Measurements from ENCODE around the gene NOL9.

Gene NOL9

DNA sequence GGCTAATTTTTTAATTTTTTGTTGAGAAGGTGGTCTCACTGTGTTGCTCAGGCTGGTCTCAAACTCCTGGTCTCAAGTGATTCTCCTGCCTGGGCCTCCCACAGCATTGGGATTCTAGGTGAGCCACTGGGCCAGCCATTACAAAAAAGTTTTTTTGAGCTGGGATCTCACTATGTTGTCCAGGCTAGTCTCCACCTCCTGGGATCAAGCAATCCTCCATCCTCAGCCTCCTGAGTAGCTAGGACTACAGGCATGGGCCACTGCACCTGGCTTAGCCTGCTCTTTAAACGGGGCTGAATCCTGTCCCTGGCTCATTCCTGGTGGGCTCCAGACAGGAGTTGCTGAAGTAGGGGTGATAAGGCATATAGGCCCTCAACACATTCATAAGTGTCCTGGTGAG, 3.3 kb upstream of the NOL9 start:
- Histone ChIP-seq H3K9me3 (replicated peaks in 1 of 2; ENCODE audit: control insufficient read depth in 2 of 2, insufficient read depth in 1 of 2, low read depth in 1 of 2, low read length in 2 of 2) (peaks cover 0 to 4% of the 10 kb centered on the region in 2 donors), H2BK12ac (ENCODE audit: low read length) (no peak overlapping the region), H3K23ac (ENCODE audit: low read depth, low read length, poor library complexity) (no peak overlapping the region), H4K91ac (ENCODE audit: low read depth, low read length, poor library complexity) (no peak overlapping the region), H2AFZ (ENCODE audit: low read length) (no peak overlapping the region), H2AK5ac (ENCODE audit: low read depth, low read length) (no peak overlapping the region), H3K4ac (ENCODE audit: low read length) (no peak overlapping the region), H3K4me2 (ENCODE audit: insufficient read depth, low read length, poor library complexity, severe bottlenecking) (no peak overlapping the region), H3K36me3 (replicated peaks in 1 of 2; ENCODE audit: control insufficient read depth in 2 of 2, insufficient read depth in 2 of 2, low read length in 2 of 2) (no peaks in the 10 kb centered on the region), H3K9ac (ENCODE audit: low read depth, low read length, poor library complexity) (no peak overlapping the region), H4K8ac (ENCODE audit: low read depth, low read length) (no peak overlapping the region), H3K27me3 (ENCODE audit: control insufficient read depth in 3 of 3, insufficient read depth in 3 of 3, low read depth in 1 of 3, low read length in 3 of 3) (no peaks in the 10 kb centered on the region), H3K4me3 (ENCODE audit: low read length in 2 of 2) (no peak overlapping the region), H3K27ac (replicated peaks; ENCODE audit: low read length) (no peak overlapping the region), H3K18ac (ENCODE audit: low read length) (no peak overlapping the region), H3K4me1 (ENCODE audit: control insufficient read depth in 2 of 2, insufficient read depth in 1 of 2, low read depth in 1 of 2, low read length in 2 of 2) (peaks cover 3 to 8% of the 10 kb centered on the region in 2 donors), H2BK120ac (ENCODE audit: low read depth, low read length) (no peak overlapping the region), H2BK5ac (ENCODE audit: low read length) (peak overlapping the region; percentile 19), H2BK15ac (ENCODE audit: low read length) (no peak overlapping the region), H3K14ac (ENCODE audit: low read length) (no peak overlapping the region), H3K79me1 (ENCODE audit: low read depth, low read length) (peaks cover 10% of the 10 kb centered on the region)
- no peak for DNase-seq (ENCODE audit: low spot score)
- no CpG with 5 or more reads among the region's 1 CpG for WGBS, 2 donors (ENCODE audit: extremely low coverage in 2 of 2, insufficient read length in 2 of 2, insufficient replicate concordance in 1 of 2)

DNA sequence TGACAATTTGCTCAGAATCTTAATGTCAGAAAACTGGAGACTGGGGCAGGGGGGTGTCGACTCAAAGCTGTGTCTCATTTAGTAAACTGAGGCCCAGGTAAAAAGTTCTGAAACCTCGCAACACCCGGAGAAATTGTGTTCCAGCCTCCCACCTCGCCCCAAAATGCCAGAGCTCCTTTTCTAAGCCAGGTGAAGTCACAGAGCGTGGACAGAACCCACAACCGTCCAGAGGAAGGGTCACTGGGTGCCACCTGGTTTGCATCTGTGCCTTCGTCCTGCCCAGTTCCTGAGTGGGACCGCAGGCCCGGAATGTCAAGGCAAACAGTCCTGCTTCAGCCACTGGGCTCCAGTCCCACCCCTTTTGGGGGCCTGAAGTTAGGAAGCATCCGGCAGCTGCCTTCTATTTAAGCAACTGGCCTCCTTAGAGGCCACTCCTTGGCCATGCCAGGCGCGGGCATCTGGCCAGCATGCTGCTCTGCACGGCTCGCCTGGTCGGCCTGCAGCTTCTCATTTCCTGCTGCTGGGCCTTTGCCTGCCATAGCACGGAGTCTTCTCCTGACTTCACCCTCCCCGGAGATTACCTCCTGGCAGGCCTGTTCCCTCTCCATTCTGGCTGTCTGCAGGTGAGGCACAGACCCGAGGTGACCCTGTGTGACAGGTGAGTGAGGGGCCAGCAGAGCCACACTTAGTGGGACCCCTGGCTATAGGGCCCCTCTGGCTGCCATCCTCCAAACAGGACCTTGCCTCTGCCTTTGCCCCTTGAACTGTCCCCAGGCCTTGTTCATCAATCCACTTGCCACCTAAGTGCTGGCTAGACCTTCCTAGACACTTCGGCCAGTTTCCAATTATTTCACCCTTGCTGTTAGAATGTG, 830 bp upstream of the NOL9 start, which contains the start of gene TAS1R1:
TSS of gene TAS1R1 (plus strand) at position 401 of the 872 bp plus-strand sequence. CDS start at position 468, 67 bp downstream.
- Histone ChIP-seq H2BK12ac (ENCODE audit: low read length) (no peak within 1 kb of the TSS), H3K9ac (ENCODE audit: low read depth, low read length, poor library complexity) (peak within 1 kb of the TSS; percentile 94), H2AK5ac (ENCODE audit: low read depth, low read length) (peak within 1 kb of the TSS; percentile 99), H3K27me3 (ENCODE audit: control insufficient read depth in 3 of 3, insufficient read depth in 3 of 3, low read depth in 1 of 3, low read length in 3 of 3) (no peaks in the 10 kb centered on the region), H3K4me3 (ENCODE audit: low read length in 2 of 2) (peak within 1 kb of the TSS; percentile 88 to 98), H3K4me2 (ENCODE audit: insufficient read depth, low read length, poor library complexity, severe bottlenecking) (peak within 1 kb of the TSS; percentile 20), H3K36me3 (replicated peaks in 1 of 2; ENCODE audit: control insufficient read depth in 2 of 2, insufficient read depth in 2 of 2, low read length in 2 of 2) (peaks cover 3 to 12% of the 10 kb centered on the region in 2 donors), H3K18ac (ENCODE audit: low read length) (peak within 1 kb of the TSS; percentile 98), H3K27ac (replicated peaks; ENCODE audit: low read length) (no peak within 1 kb of the TSS), H4K91ac (ENCODE audit: low read depth, low read length, poor library complexity) (no peak within 1 kb of the TSS), H2BK120ac (ENCODE audit: low read depth, low read length) (peak within 1 kb of the TSS; percentile 72), H2BK5ac (ENCODE audit: low read length) (peak within 1 kb of the TSS; percentile 87), H3K4me1 (ENCODE audit: control insufficient read depth in 2 of 2, insufficient read depth in 1 of 2, low read depth in 1 of 2, low read length in 2 of 2) (peaks cover 3 to 8% of the 10 kb centered on the region in 2 donors), H3K4ac (ENCODE audit: low read length) (no peak within 1 kb of the TSS), H4K8ac (ENCODE audit: low read depth, low read length) (peak within 1 kb of the TSS; percentile 68), H3K9me3 (replicated peaks in 1 of 2; ENCODE audit: control insufficient read depth in 2 of 2, insufficient read depth in 1 of 2, low read depth in 1 of 2, low read length in 2 of 2) (no peaks in the 10 kb centered on the region), H3K23ac (ENCODE audit: low read depth, low read length, poor library complexity) (peak within 1 kb of the TSS; percentile 37), H2BK15ac (ENCODE audit: low read length) (peak within 1 kb of the TSS; percentile 47), H3K14ac (ENCODE audit: low read length) (no peak within 1 kb of the TSS), H2AFZ (ENCODE audit: low read length) (peak within 1 kb of the TSS; percentile 96), H3K79me1 (ENCODE audit: low read depth, low read length) (peaks cover 11% of the 10 kb centered on the region)
- no CpG with 5 or more reads among the region's 19 CpGs for WGBS, 2 donors (ENCODE audit: extremely low coverage in 2 of 2, insufficient read length in 2 of 2, insufficient replicate concordance in 1 of 2)
- no peak for DNase-seq (ENCODE audit: low spot score)

DNA sequence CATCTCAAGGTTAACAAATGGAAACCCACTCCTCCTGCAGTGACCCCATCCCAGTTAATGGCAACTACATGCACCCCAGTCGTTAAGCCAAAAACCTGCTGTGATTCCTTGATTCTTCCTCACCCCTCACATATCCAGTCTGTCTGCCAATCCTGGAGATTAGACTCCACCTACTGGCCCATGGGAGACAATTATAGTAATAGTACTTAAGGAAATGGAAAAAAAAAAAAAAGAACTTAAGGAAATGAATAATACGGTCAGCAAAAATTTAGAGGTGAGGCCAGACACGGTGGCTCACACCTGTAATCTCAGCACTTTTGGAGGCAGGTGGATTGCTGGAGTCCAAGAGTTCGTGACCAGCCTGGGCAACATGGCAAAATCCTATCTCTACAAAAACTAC, 7.0 kb downstream of the NOL9 start:
- Histone ChIP-seq H2BK12ac (ENCODE audit: low read length) (no peak overlapping the region), H2BK5ac (ENCODE audit: low read length) (no peak overlapping the region), H3K36me3 (replicated peaks in 1 of 2; ENCODE audit: control insufficient read depth in 2 of 2, insufficient read depth in 2 of 2, low read length in 2 of 2) (peaks cover 36 to 84% of the 10 kb centered on the region in 2 donors), H2BK120ac (ENCODE audit: low read depth, low read length) (no peak overlapping the region), H3K14ac (ENCODE audit: low read length) (no peak overlapping the region), H3K27ac (replicated peaks; ENCODE audit: low read length) (no peak overlapping the region), H3K4me1 (ENCODE audit: control insufficient read depth in 2 of 2, insufficient read depth in 1 of 2, low read depth in 1 of 2, low read length in 2 of 2) (no peaks in the 10 kb centered on the region), H3K4ac (ENCODE audit: low read length) (no peak overlapping the region), H3K79me1 (ENCODE audit: low read depth, low read length) (peaks cover 1% of the 10 kb centered on the region), H3K4me2 (ENCODE audit: insufficient read depth, low read length, poor library complexity, severe bottlenecking) (no peak overlapping the region), H3K4me3 (ENCODE audit: low read length in 2 of 2) (no peak overlapping the region), H2AK5ac (ENCODE audit: low read depth, low read length) (no peak overlapping the region), H4K91ac (ENCODE audit: low read depth, low read length, poor library complexity) (no peak overlapping the region), H4K8ac (ENCODE audit: low read depth, low read length) (no peak overlapping the region), H3K9ac (ENCODE audit: low read depth, low read length, poor library complexity) (no peak overlapping the region), H3K27me3 (ENCODE audit: control insufficient read depth in 3 of 3, insufficient read depth in 3 of 3, low read depth in 1 of 3, low read length in 3 of 3) (no peaks in the 10 kb centered on the region), H3K23ac (ENCODE audit: low read depth, low read length, poor library complexity) (no peak overlapping the region), H3K9me3 (replicated peaks in 1 of 2; ENCODE audit: control insufficient read depth in 2 of 2, insufficient read depth in 1 of 2, low read depth in 1 of 2, low read length in 2 of 2) (no peaks in the 10 kb centered on the region), H3K18ac (ENCODE audit: low read length) (no peak overlapping the region), H2AFZ (ENCODE audit: low read length) (no peak overlapping the region), H2BK15ac (ENCODE audit: low read length) (no peak overlapping the region)
- WGBS, 2 donors (ENCODE audit: extremely low coverage in 2 of 2, insufficient read length in 2 of 2, insufficient replicate concordance in 1 of 2) = no CpG with 5 or more reads among the region's 4 CpGs
- DNase-seq (ENCODE audit: low spot score) = no peak

DNA sequence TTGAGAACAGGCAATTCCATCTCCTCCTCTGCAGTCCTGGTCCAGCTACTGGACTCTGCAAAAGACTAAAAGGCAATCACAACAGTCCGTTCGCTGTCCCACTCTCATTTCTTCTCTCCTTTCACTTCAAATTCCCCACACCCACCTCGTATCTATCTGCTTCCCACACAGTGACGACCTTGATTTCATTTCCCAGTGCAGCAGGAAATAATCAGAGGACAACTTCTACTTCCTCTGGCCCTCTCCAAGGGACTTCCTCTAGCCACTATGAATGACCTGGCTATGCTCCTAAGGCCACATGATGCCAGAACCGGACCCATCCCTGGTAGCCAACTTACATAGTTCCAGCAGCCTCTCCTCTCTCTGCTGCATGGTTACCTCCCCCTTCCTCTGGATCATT, 8.0 kb downstream of the NOL9 start:
- H2AK5ac ChIP-seq (ENCODE audit: low read depth, low read length) = no peak overlapping the region
- no peak overlapping the region for H3K4me3 ChIP-seq (ENCODE audit: low read length in 2 of 2)
- no peak overlapping the region for H2BK15ac ChIP-seq (ENCODE audit: low read length)
- H2BK12ac ChIP-seq (ENCODE audit: low read length) = no peak overlapping the region
- H2BK5ac ChIP-seq (ENCODE audit: low read length) = no peak overlapping the region
- no peak overlapping the region for H3K27ac ChIP-seq (replicated peaks; ENCODE audit: low read length)
- H3K4me1 ChIP-seq (ENCODE audit: control insufficient read depth in 2 of 2, insufficient read depth in 1 of 2, low read depth in 1 of 2, low read length in 2 of 2) = no peaks in the 10 kb centered on the region
- H3K14ac ChIP-seq (ENCODE audit: low read length) = no peak overlapping the region
- no peak overlapping the region for H2BK120ac ChIP-seq (ENCODE audit: low read depth, low read length)
- no peak overlapping the region for H4K8ac ChIP-seq (ENCODE audit: low read depth, low read length)
- H2AFZ ChIP-seq (ENCODE audit: low read length) = no peak overlapping the region
- no peaks in the 10 kb centered on the region for H3K9me3 ChIP-seq (replicated peaks in 1 of 2; ENCODE audit: control insufficient read depth in 2 of 2, insufficient read depth in 1 of 2, low read depth in 1 of 2, low read length in 2 of 2)
- H3K4ac ChIP-seq (ENCODE audit: low read length) = no peak overlapping the region
- peaks cover 37 to 93% of the 10 kb centered on the region in 2 donors for H3K36me3 ChIP-seq (replicated peaks in 1 of 2; ENCODE audit: control insufficient read depth in 2 of 2, insufficient read depth in 2 of 2, low read length in 2 of 2)
- no peak for DNase-seq (ENCODE audit: low spot score)
- no peak overlapping the region for H3K4me2 ChIP-seq (ENCODE audit: insufficient read depth, low read length, poor library complexity, severe bottlenecking)
- WGBS, 2 donors (ENCODE audit: extremely low coverage in 2 of 2, insufficient read length in 2 of 2, insufficient replicate concordance in 1 of 2) = 100% methylated on average over 3 of the region's 5 CpGs; no CpG with 5 or more reads in 1 of the 2 donors
- H3K27me3 ChIP-seq (ENCODE audit: control insufficient read depth in 3 of 3, insufficient read depth in 3 of 3, low read depth in 1 of 3, low read length in 3 of 3) = no peaks in the 10 kb centered on the region
- no peak overlapping the region for H4K91ac ChIP-seq (ENCODE audit: low read depth, low read length, poor library complexity)
- H3K18ac ChIP-seq (ENCODE audit: low read length) = no peak overlapping the region
- H3K9ac ChIP-seq (ENCODE audit: low read depth, low read length, poor library complexity) = no peak overlapping the region
- no peaks in the 10 kb centered on the region for H3K79me1 ChIP-seq (ENCODE audit: low read depth, low read length)
- H3K23ac ChIP-seq (ENCODE audit: low read depth, low read length, poor library complexity) = no peak overlapping the region

All from neuronal stem cell (in vitro differentiated cells).